ENCODE data around the gene KAT6B. TPM values are rescaled to one million over a fixed set of nuclear protein-coding genes. Genes with fewer than 3 reads are reported as not detected.
"Not testable (repeated sequence)": the region's sequence is repeated elsewhere in the genome, so short reads cannot be mapped to it uniquely, and the experiment has no call there.

KAT6B gene
- polyA plus RNA-seq, 1 donor from 2014 or later: 11.5 TPM

- Histone ChIP-seq H3K4me3 (ENCODE audit: low read length) (no peak overlapping the region), H3K27ac (ENCODE audit: low read length) (no peak overlapping the region), H3K9ac (ENCODE audit: low read length) (no peak overlapping the region), H3K27me3 (ENCODE audit: insufficient read depth, low read depth, low read length) (no peaks in the 10 kb centered on the region), H3K9me2 (ENCODE audit: insufficient read depth, low read length) (no peaks in the 10 kb centered on the region), H3F3A (ENCODE audit: insufficient read depth, low read length, poor library complexity, severe bottlenecking) (no peaks in the 10 kb centered on the region), H3K9me3 (ENCODE audit: low read length) (no peaks in the 10 kb centered on the region), H3K36me3 (ENCODE audit: insufficient read depth, low read length) (no peaks in the 10 kb centered on the region), H4K20me1 (ENCODE audit: insufficient read depth) (no peaks in the 10 kb centered on the region), H2AFZ (ENCODE audit: low read depth, low read length) (no peak overlapping the region), H3K79me2 (replicated peaks; ENCODE audit: insufficient read depth, low read length) (peaks cover 38% of the 10 kb centered on the region), H3K4me2 (ENCODE audit: low read length) (no peak overlapping the region)
- TF ChIP-seq REST (IDR thresholded peaks at IDR 0.05; ENCODE audit: borderline replicate concordance): no peak
- TF ChIP-seq CTCF (IDR thresholded peaks at IDR 0.05; ENCODE audit: poor library complexity, severe bottlenecking): no peak
- TF ChIP-seq TAF1 (IDR thresholded peaks at IDR 0.05; ENCODE audit: low read depth): no peak
- no peak for TF ChIP-seq POLR2AphosphoS5 (IDR thresholded peaks at IDR 0.05)
- no peak for TF ChIP-seq RAD21 (conservative IDR thresholded peaks at IDR 0.05)
- TF ChIP-seq MXI1 (conservative IDR thresholded peaks at IDR 0.05; ENCODE audit: poor library complexity, severe bottlenecking): no peak
- TF ChIP-seq EZH2 (IDR thresholded peaks at IDR 0.05; ENCODE audit: borderline replicate concordance, insufficient read depth, low read length, poor library complexity, severe bottlenecking): no peak
- TF ChIP-seq SMC3 (conservative IDR thresholded peaks at IDR 0.05; ENCODE audit: poor library complexity): no peak
- no peak for TF ChIP-seq EP300 (conservative IDR thresholded peaks at IDR 0.05; ENCODE audit: poor library complexity, severe bottlenecking)
These were observed 91.2 kb downstream of the KAT6B start for GRCh38 chr10:74917481-74918077.

GRCh38 chr10:74919671-74920070 is 93.3 kb downstream of the KAT6B start:
- TF ChIP-seq REST (IDR thresholded peaks at IDR 0.05; ENCODE audit: borderline replicate concordance) (no peak), POLR2AphosphoS5 (IDR thresholded peaks at IDR 0.05) (no peak), CTCF (IDR thresholded peaks at IDR 0.05; ENCODE audit: poor library complexity, severe bottlenecking) (no peak), TAF1 (IDR thresholded peaks at IDR 0.05; ENCODE audit: low read depth) (no peak), SMC3 (conservative IDR thresholded peaks at IDR 0.05; ENCODE audit: poor library complexity) (no peak), RAD21 (conservative IDR thresholded peaks at IDR 0.05) (no peak), MXI1 (conservative IDR thresholded peaks at IDR 0.05; ENCODE audit: poor library complexity, severe bottlenecking) (no peak), EZH2 (IDR thresholded peaks at IDR 0.05; ENCODE audit: borderline replicate concordance, insufficient read depth, low read length, poor library complexity, severe bottlenecking) (no peak), EP300 (conservative IDR thresholded peaks at IDR 0.05; ENCODE audit: poor library complexity, severe bottlenecking) (no peak)
- Histone ChIP-seq H3K36me3 (ENCODE audit: insufficient read depth, low read length) (no peaks in the 10 kb centered on the region), H3F3A (ENCODE audit: insufficient read depth, low read length, poor library complexity, severe bottlenecking) (no peaks in the 10 kb centered on the region), H2AFZ (ENCODE audit: low read depth, low read length) (no peak overlapping the region), H4K20me1 (ENCODE audit: insufficient read depth) (no peaks in the 10 kb centered on the region), H3K4me2 (ENCODE audit: low read length) (no peak overlapping the region), H3K4me3 (ENCODE audit: low read length) (no peak overlapping the region), H3K9me2 (ENCODE audit: insufficient read depth, low read length) (no peaks in the 10 kb centered on the region), H3K27ac (ENCODE audit: low read length) (no peak overlapping the region), H3K79me2 (replicated peaks; ENCODE audit: insufficient read depth, low read length) (peaks cover 40% of the 10 kb centered on the region), H3K27me3 (ENCODE audit: insufficient read depth, low read depth, low read length) (no peaks in the 10 kb centered on the region), H3K9ac (ENCODE audit: low read length) (no peak overlapping the region), H3K9me3 (ENCODE audit: low read length) (no peaks in the 10 kb centered on the region)

- not testable (repeated sequence) for H3K9me2 ChIP-seq (ENCODE audit: insufficient read depth, low read length); H3K36me3 ChIP-seq (ENCODE audit: insufficient read depth, low read length); H3K4me2 ChIP-seq (ENCODE audit: low read length); H3K9ac ChIP-seq (ENCODE audit: low read length); H3F3A ChIP-seq (ENCODE audit: insufficient read depth, low read length, poor library complexity, severe bottlenecking); H3K4me3 ChIP-seq (ENCODE audit: low read length); H4K20me1 ChIP-seq (ENCODE audit: insufficient read depth); H3K9me3 ChIP-seq (ENCODE audit: low read length); H2AFZ ChIP-seq (ENCODE audit: low read depth, low read length); H3K27me3 ChIP-seq (ENCODE audit: insufficient read depth, low read depth, low read length); H3K27ac ChIP-seq (ENCODE audit: low read length)
- H3K79me2 ChIP-seq (replicated peaks; ENCODE audit: insufficient read depth, low read length): peaks cover 34% of the 10 kb centered on the region
These were observed 94.7 kb downstream of the KAT6B start for GRCh38 chr10:74921070-74921469.
